SW480 (cell line): ENCODE results near the gene CLHC1.

Source experiments
- DNase-seq: peaks from one replicate; pipeline ENCODE4 v3.0.0-alpha.2; 2016; ENCODE audit warnings: low spot score

The CLHC1 gene

DNA sequence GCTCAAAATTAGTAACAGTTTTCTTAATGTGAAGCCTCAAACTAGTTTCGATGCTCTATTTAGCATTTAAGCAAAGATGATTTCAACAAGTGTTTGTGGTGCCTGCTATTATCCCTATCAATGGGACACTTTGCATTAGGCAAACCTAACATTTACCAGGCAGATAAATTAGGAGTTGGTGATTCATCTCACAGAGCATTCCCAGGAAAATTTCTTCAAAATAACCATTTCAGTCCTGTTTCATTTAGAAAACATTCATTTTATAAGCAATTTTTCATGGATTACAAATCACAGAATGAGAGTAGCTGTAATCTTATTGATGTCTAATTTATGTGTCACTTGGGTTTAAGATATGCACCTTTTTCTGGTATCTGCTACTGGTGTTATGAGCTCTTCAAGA lies 62.7 kb downstream of the CLHC1 start:
- DNase-seq, result no peak

GRCh38 chr2:55168221-55169154 lies 63.6 kb downstream of the CLHC1 start:
- DNase-seq, result peak; percentile 82

GRCh38 chr2:55165626-55166025 lies 66.5 kb downstream of the CLHC1 start:
- DNase-seq, result peak; percentile 26

DNA sequence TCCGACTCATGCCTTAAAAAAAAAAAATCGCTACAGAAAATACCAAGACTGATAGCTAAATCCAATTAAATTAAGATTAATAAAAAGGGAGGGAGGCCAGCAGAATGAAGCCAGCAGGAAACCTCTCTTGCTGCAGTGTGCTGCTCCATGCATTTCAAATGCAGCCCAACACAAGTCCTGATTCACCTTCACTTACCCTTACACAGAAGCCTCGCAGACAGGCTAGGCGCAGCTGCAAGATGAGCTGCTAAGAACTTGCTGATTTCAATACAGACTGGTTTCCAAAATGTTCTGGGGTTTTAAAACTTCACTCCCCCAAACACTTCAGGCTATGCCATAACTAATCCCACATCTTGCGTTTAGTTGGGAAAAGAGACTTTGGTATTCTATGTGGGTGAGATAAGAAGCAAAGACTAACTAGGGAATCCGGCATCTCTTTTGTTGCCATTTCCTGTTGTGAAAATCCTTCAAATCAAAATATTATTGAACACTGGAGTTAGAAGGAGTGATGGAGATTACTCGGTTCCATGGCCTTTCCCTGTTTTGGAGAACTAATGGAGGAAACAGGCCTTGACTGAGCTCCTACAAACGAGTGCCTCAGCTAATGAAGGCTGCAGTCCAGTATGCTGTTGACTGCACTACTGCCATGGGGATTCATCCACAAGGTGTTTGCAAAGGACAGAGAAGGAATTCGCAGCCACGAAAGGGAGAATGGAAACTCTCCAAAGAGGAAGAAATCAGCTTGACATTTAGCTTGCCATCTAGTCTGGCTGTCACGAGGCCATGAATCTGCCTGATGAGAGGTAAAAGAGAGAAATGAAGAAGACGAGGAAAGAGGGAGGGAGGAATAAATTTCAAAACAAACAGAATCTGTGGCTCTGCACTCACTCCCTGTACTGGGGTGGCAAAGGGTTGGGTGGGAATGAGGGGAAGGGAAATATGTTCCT lies 67.3 kb downstream of the CLHC1 start:
- no peak for DNase-seq

- no peak for DNase-seq
Observed at GRCh38 chr2:55163941-55164390, 68.1 kb downstream of the CLHC1 start.

GRCh38 chr2:55163274-55163721 lies 68.8 kb downstream of the CLHC1 start:
- no peak for DNase-seq

DNA sequence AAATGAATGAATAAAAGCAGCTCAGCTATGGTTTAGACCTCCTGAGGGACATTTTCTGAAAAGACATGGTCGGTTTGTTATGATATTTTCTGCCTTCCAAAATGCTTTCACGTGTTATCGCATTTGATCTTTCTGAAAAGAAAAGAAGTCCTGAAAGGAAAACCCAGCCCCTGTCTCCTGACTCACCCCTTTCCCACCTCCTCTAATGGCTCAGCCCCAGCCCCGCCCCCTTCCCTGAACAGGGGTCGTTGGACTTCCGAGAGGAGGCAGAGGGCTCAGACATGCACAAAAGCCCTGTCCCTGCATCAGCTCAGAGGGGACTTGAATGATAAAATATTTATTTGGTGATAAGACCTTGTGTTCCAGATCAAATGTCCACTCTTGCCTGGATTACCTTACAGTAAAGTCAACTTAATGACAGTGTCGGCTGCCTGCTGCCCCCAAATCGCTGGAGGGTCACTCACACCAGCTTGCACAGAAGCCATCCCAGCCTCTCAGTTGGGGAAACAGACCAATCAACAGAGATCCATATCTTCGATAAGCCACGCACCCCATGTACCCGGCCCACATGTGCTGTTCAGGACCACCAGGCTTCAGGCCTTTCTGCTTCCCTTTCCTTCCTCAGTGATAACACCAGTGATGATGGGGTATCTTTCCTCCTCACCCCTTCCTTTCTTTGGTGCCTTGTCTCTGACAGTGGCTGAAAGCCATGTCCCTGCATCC lies 69.6 kb downstream of the CLHC1 start:
- no peak for DNase-seq

- DNase-seq, result no peak
Observed at GRCh38 chr2:55161295-55162210, 70.5 kb downstream of the CLHC1 start.

DNA sequence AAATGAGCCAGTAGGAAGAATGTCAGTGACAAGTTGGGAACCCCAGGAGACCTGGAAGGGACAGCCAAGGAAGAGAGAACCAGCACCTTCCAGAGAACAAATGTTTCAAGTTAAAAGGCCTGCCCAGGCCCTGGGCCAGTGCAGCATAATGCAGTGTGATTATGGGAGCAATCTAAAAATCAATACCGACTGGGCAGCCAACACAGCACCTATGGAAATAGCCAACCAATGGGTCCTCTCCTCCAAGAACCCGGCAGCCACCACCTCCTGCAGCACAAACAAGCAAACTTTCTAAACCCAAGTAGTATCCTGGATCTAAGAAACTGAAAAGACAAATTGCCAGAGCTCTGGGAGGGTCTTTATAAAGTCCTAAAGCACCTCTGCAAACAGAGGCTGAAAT lies 71.7 kb downstream of the CLHC1 start:
- no peak for DNase-seq

GRCh38 chr2:55159752-55160151 lies 72.3 kb downstream of the CLHC1 start:
- no peak for DNase-seq

DNA sequence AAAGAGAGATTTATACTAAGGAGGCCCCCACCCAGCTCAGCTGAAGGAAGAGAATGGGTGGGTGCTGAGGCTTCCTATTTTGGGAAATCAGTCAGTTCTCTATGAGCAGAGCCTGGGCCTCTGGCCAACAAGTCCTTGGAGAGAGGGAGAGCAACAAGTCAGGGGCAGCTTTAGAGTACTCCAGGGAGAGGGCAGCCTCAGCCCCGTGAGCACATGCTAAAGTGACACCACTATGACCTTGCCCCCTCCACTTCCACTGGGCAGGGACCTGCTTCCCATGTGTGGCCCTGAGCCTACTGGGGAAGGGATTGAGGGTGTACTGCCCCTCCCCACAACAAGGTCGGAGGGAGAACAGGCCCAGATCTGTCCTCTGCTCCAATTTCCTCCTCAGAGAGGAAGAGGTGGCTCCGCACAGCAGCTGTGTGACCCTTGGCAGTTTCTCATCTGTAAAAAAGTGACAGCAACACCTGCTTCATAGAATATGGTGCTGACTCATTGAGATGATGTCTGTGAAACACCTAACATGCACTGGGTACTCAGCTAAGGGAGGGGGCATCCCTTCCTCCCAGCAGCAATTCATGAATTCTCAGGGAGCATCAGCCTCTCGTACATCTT lies 72.9 kb downstream of the CLHC1 start:
- DNase-seq, result no peak

DNA sequence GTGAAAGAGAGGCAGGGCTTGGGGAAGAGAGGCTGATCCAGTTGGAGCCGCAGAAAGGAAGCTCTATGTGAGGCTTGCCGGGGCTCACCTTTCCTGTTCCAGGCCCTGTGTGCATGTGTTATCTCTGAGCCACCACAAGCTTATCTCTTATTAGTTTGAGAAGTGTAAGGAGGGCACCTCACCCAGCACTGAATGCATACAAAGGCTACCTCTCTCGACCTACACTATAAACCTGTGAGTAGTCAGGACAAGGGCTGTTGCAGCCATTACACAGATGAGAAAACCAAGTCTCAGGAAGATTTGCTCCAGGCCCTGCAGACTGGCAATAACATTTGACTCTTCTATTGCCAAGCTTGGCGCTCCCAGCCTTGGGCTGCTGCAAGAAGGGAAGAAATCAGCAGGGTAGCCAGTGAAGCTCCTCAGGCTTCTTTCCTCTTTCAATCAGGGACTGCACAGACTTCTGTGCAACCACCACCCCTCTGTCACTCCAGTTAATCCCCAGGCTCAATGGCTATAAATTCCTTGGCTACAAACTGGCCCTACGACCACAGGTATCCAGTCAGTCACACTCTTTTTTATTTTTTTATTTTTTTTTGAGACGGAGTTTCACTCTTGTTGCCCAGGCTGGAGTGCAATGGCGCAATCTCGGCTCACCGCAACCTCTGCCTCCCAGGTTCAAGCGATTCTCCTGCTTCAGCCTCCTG lies 73.8 kb downstream of the CLHC1 start:
- DNase-seq, result no peak

DNA sequence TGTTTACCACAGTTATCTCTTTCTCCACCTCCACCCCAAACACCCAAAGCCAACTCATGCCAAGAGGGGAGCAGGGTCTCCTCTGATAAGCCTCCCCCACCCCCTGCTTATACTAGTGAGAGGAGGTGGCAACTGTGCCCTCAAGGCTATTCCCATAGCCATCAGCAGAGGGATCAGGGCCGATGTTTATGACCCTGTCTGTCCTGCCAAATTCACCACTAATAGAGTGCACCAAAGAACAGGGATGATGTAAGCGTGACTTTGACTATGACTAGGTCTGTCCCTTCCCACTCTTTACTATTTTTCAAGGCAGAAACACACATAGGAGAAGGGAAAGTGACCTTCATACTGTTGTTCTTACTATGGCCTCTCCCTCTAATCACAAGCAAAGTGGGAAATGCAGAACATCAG lies 74.6 kb downstream of the CLHC1 start:
- DNase-seq, result no peak

DNA sequence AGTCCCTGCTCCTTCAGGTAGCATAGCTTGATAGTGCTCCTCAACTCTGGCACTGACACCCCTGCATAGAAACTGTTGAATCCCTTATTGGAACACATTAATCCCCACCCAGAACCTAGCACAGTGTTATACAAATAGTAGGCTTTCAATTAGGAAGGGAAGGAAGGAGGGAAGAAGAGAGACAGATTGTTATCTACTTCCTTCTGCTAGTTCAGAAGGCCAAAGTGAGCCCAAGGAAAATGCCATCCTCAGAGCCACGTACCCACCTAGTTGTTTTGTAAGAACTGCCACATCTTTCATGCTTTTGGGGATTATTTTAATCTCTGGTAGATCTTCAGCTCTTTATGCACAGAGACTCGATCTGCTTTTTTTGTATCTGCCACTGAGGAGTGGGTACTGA lies 75.1 kb downstream of the CLHC1 start:
- no peak for DNase-seq

DNA sequence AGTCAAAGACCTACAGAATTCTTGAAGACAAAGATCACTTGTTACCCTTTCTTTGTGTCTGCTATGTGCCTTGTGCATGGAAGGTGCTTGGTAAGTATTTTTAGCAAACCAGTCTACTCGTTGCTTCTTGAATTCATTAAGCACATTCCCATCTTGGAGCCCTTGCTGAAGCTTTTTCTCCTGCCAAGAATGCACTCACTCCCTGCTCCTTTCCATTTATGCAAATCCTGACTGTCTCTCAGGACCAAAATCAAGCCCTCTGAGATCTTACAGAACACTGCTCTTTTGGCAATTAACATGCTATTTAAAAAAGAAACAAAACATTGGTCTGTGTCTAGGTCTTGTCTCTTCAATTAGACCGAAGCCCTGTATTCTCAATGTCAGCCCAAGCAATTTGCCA lies 75.8 kb downstream of the CLHC1 start:
- no peak for DNase-seq

GRCh38 chr2:55155764-55156281 lies 76.3 kb downstream of the CLHC1 start:
- no peak for DNase-seq

- DNase-seq, result no peak
Observed at GRCh38 chr2:55155206-55155605, 76.9 kb downstream of the CLHC1 start.

DNA sequence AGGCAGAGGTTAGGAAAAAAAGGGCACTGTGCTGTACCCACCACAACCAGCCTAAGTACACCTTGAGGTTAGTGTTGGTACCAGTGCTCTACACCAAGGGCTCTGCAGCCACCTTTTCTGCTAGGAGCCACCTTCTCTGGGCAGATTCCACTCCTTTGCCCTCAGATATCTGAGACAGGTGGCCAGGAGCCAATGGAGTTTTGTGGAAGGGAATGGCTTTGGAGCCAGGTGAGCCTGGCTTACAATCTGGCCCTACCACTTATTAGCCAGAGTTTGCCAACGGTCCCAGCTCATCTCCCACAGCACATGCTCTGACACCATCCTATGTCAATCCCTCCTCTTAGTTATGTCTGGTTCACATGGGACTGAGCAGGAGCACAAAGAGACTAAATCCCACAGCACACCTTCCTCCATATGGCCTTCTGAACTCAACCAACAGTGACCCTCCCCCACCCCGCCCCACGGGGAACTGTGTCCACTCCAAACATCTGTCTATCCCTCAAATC lies 77.5 kb downstream of the CLHC1 start:
- DNase-seq, result no peak

DNA sequence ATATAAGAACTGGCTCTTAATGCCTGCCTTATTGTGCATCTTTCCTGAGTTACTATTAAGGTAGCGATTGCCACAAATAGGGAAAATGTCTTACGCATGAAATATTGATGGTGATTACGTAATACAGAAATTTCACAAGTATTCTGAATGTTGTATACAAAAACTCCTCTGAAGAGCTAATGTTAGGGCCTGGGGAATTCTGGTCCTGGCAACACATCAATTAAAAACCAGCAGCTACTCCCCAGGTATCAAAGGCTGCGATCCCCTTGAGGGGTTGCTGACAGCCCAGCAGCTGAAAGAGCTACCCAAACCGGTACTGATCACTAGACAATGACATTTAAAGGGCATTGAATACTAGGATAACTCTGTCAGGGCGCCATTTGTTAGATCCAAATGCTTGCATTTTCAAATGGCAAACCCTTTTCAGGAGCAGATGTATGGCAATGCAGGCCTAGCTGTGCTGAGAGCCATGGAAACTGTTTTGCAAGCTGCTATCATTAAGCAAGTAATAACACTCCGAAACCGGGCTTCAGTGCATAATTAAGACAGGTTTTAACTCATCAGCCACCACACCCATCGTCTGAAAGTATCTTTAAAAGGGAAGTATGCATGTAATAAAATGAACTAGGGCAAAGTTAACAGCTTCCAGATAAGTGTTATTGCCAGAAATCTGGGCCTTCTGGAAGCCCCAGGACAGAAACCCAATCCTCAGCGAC lies 78.4 kb downstream of the CLHC1 start:
- no peak for DNase-seq
